ENCODE data around the gene EML5. TPM values are rescaled to one million over a fixed set of nuclear protein-coding genes. Genes with fewer than 3 reads are reported as not detected.

The EML5 gene
- total RNA-seq, 4 donors from 2014 or later: 0.42 to 3.3 (median 1.2) TPM

DNA sequence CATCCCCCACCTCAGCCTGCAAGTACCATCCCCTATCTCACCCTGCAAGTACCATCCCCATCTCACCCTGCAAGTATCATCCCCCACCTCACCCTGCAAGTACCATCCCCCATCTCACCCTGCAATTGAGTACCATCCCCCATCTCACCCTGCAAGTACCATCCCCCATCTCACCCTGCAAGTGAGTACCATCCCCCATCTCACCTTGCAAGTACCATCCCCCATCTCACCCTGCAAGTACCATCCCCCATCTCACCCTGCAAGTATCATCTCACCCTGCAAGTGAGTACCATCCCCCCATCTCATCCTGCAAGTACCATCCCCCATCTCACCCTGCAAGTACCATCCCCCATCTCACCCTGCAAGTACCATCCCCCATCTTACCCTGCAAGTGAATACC lies 184.9 kb downstream of the EML5 start:
- no peaks in the 10 kb centered on the region for H3K4me1 ChIP-seq
- H3K4me3 ChIP-seq: no peak overlapping the region
- H3K36me3 ChIP-seq: peaks cover 96% of the 10 kb centered on the region
- H3K27ac ChIP-seq: no peak overlapping the region
- no peaks in the 10 kb centered on the region for H3K27me3 ChIP-seq
- DNase-seq (ENCODE audit: low spot score in 2 of 2): no peak
- TF ChIP-seq, protein P1, sequence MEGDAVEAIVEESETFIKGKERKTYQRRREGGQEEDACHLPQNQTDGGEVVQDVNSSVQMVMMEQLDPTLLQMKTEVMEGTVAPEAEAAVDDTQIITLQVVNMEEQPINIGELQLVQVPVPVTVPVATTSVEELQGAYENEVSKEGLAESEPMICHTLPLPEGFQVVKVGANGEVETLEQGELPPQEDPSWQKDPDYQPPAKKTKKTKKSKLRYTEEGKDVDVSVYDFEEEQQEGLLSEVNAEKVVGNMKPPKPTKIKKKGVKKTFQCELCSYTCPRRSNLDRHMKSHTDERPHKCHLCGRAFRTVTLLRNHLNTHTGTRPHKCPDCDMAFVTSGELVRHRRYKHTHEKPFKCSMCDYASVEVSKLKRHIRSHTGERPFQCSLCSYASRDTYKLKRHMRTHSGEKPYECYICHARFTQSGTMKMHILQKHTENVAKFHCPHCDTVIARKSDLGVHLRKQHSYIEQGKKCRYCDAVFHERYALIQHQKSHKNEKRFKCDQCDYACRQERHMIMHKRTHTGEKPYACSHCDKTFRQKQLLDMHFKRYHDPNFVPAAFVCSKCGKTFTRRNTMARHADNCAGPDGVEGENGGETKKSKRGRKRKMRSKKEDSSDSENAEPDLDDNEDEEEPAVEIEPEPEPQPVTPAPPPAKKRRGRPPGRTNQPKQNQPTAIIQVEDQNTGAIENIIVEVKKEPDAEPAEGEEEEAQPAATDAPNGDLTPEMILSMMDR (IDR thresholded peaks at IDR 0.05): no peak
- TF ChIP-seq POLR2A (IDR thresholded peaks at IDR 0.05) (no peak), EP300 (IDR thresholded peaks at IDR 0.05) (no peak), POLR2AphosphoS5 (IDR thresholded peaks at IDR 0.05) (no peak)
- no peaks in the 10 kb centered on the region for H3K9me3 ChIP-seq

DNA sequence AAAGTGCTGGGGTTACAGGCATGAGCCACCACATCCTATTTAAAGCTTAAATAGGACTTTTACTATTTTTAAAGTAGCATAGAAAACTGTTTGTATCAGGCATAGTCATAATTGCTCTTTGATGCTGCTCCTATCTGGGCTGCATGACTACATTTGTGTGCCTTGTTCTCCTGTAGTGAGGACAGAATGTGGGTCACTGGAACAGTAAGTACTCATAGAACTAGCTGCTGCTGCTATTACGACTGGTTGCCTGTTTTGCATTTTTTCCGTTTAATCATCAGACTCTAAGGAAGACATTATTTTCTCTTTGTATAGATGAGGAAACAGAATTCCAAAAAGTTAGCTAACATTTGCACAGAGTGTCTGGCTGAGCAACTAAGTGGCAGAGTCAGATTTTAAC lies 187.2 kb downstream of the EML5 start:
- Histone ChIP-seq H3K9me3 (no peaks in the 10 kb centered on the region), H3K27me3 (no peaks in the 10 kb centered on the region), H3K4me1 (no peaks in the 10 kb centered on the region), H3K4me3 (no peak overlapping the region), H3K36me3 (peaks cover 96% of the 10 kb centered on the region), H3K27ac (no peak overlapping the region)
- WGBS: 86% methylated on average over 2 of the region's 2 CpGs
- TF ChIP-seq EP300 (IDR thresholded peaks at IDR 0.05) (no peak), POLR2A (IDR thresholded peaks at IDR 0.05) (no peak), POLR2AphosphoS5 (IDR thresholded peaks at IDR 0.05) (no peak)
- TF ChIP-seq, protein P1 (IDR thresholded peaks at IDR 0.05): no peak
- DNase-seq (ENCODE audit: low spot score in 2 of 2): no peak

DNA sequence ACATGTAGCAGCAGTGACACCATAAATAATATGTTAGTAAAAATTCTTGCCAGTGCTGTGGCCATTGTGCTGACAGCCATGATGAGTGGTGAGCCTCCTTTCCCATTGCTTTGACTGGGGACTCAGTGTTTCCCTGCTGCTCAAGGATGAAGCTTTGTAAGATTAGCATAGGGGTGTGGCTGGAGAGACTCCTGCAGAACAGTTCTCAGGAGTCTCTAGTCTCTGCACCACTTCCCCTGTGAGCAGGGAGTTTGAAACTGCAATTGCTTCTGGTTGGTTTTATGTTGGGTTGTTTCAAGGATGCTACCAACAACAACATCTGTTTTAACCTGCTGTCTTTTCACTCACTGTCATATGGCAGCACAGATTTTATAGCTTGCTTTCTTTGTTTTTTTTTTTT lies 188.5 kb downstream of the EML5 start:
- TF ChIP-seq EP300 (IDR thresholded peaks at IDR 0.05): no peak
- no peak for TF ChIP-seq POLR2AphosphoS5 (IDR thresholded peaks at IDR 0.05)
- no peak for TF ChIP-seq POLR2A (IDR thresholded peaks at IDR 0.05)
- TF ChIP-seq, protein P1 (IDR thresholded peaks at IDR 0.05): no peak
- Histone ChIP-seq H3K27me3 (no peaks in the 10 kb centered on the region), H3K4me3 (no peak overlapping the region), H3K27ac (no peak overlapping the region), H3K9me3 (no peaks in the 10 kb centered on the region), H3K4me1 (no peaks in the 10 kb centered on the region), H3K36me3 (peaks cover 96% of the 10 kb centered on the region)
- no peak for DNase-seq (ENCODE audit: low spot score in 2 of 2)

DNA sequence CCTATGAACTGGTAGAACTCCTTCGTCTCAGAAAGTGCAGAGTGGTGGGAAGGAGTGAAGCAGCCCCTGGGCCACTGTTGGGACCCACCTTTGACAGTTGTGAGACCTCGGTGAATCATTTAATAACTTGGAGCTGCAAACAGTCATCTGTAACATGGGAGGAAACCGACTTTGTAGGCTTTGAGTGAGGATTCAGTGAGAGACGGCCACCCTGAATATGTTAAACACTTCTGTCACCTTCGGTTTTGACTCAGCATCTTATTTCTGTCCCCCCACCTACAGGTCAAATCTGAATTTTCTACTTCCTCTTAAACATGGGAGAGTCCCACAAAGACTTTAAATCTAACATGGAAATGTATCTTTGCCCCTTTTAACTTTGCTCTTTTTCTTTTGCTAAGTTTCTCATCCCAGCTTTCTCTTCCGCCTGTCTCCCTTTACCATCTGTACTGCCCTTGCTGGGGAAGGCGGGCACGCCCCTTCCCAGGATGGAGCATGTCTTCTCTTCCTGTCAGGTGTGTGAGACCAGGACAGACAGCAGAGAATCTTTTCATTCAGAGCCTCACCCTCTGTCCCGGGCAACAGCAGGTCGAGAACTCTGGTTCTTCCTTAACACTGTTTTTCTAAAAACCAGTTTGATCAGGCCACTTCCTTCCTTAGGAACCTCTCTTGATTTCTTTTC lies 192.9 kb downstream of the EML5 start:
- Histone ChIP-seq H3K27ac (no peak overlapping the region), H3K4me1 (no peaks in the 10 kb centered on the region), H3K27me3 (no peaks in the 10 kb centered on the region), H3K9me3 (no peaks in the 10 kb centered on the region), H3K36me3 (peaks cover 96% of the 10 kb centered on the region), H3K4me3 (no peak overlapping the region)
- no peak for TF ChIP-seq POLR2AphosphoS5 (IDR thresholded peaks at IDR 0.05)
- no peak for TF ChIP-seq POLR2A (IDR thresholded peaks at IDR 0.05)
- TF ChIP-seq, protein P1 (IDR thresholded peaks at IDR 0.05): no peak
- TF ChIP-seq EP300 (IDR thresholded peaks at IDR 0.05): no peak
- no peak for DNase-seq (ENCODE audit: low spot score in 2 of 2)
- 86% methylated on average over 10 of the region's 10 CpGs for WGBS

DNA sequence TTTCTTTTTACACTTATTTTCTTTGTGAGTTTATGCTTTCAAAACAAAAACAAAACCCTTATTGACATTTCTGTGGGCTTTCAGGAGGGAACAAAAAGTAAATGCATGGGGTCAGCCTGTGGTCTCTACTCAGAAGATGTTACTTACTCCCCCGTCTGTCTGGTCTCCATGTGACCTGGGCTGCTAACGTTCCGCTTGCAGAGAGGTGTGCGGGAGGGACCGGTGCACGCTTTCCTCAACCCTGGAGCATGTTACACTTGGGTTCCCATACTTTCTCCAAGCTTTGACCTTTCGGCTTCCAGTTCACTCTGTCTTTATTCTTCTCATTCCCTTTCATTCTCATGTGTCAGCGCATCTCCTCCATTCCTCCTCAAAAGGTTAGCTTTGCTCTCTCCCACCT lies 193.4 kb downstream of the EML5 start:
- H3K27ac ChIP-seq: no peak overlapping the region
- H3K4me1 ChIP-seq: no peaks in the 10 kb centered on the region
- H3K4me3 ChIP-seq: no peak overlapping the region
- H3K9me3 ChIP-seq: no peaks in the 10 kb centered on the region
- no peak for DNase-seq (ENCODE audit: low spot score in 2 of 2)
- 95% methylated on average over 8 of the region's 8 CpGs for WGBS
- peaks cover 93% of the 10 kb centered on the region for H3K36me3 ChIP-seq
- TF ChIP-seq EP300 (IDR thresholded peaks at IDR 0.05) (no peak), POLR2AphosphoS5 (IDR thresholded peaks at IDR 0.05) (no peak), POLR2A (IDR thresholded peaks at IDR 0.05) (no peak)
- TF ChIP-seq, protein P1 (IDR thresholded peaks at IDR 0.05): no peak
- H3K27me3 ChIP-seq: no peaks in the 10 kb centered on the region
